Measurements from ENCODE around the gene DNAJC5. TPM values are rescaled to one million over a fixed set of nuclear protein-coding genes. Genes with fewer than 3 reads are reported as not detected.
"Not testable (repeated sequence)": the region's sequence is repeated elsewhere in the genome, so short reads cannot be mapped to it uniquely, and the experiment has no call there.

DNAJC5 gene
- total and polyA plus RNA-seq, 12 donors, result 19.5 to 52.2 (median 38.3) TPM

DNA sequence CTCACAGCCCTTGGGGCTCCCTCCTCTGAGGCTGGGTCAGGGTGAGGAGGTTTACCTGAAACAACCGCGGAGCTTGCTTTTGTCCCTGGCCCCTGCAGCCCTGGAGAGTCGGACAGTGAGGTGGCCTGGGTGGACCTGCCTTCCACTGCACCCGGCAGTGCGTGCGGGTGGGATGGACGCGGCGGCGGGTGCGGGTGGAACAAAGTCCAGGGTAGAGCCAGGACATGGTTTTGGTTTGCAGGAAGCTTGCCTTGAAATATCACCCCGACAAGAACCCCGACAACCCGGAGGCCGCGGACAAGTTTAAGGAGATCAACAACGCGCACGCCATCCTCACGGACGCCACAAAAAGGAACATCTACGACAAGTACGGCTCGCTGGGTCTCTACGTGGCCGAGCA lies 34.1 kb downstream of the DNAJC5 start:
- Histone ChIP-seq H3K4me1 (peaks cover 0 to 28% (median 4%) of the 10 kb centered on the region in 9 donors), H3K27ac (no peak overlapping the region), H3K27me3 (no peaks in the 10 kb centered on the region), H3K9me3 (no peaks in the 10 kb centered on the region), H3K4me3 (no peak overlapping the region), H3K36me3 (peaks cover 0 to 93% (median 46%) of the 10 kb centered on the region in 9 donors)
- intact Hi-C loops (cut with DNase I), result no loop called here
- TF ChIP-seq, protein P1, sequence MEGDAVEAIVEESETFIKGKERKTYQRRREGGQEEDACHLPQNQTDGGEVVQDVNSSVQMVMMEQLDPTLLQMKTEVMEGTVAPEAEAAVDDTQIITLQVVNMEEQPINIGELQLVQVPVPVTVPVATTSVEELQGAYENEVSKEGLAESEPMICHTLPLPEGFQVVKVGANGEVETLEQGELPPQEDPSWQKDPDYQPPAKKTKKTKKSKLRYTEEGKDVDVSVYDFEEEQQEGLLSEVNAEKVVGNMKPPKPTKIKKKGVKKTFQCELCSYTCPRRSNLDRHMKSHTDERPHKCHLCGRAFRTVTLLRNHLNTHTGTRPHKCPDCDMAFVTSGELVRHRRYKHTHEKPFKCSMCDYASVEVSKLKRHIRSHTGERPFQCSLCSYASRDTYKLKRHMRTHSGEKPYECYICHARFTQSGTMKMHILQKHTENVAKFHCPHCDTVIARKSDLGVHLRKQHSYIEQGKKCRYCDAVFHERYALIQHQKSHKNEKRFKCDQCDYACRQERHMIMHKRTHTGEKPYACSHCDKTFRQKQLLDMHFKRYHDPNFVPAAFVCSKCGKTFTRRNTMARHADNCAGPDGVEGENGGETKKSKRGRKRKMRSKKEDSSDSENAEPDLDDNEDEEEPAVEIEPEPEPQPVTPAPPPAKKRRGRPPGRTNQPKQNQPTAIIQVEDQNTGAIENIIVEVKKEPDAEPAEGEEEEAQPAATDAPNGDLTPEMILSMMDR (IDR thresholded peaks at IDR 0.05), result no peak
- ATAC-seq (no peak), DNase-seq (no peak)
- WGBS, 2 donors, result 97 to 98% methylated on average over 26 of the region's 26 CpGs

DNA sequence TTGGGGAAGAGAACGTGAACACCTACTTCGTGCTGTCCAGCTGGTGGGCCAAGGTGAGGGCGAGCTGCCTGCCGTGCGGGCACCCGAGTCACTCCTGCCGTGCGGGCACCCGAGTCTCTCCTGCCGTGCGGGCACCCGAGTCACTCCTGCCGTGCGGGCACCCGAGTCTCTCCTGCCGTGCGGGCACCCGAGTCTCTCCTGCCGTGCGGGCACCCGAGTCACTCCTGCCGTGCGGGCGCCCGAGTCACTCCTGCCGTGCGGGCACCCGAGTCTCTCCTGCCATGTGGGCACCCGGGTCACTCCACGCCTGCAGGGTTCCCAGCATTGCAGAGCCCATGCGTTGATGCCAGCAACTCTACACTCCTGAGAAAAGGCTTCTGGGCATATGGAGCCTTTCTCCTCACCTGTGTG lies 34.6 kb downstream of the DNAJC5 start:
- H3K27me3 ChIP-seq; DNase-seq; H3K27ac ChIP-seq; H3K9me3 ChIP-seq; intact Hi-C loops (cut with DNase I); H3K4me3 ChIP-seq; ATAC-seq: not testable (repeated sequence)
- H3K4me1 ChIP-seq, result peaks cover 0 to 25% (median 4%) of the 10 kb centered on the region in 9 donors
- peaks cover 0 to 96% (median 46%) of the 10 kb centered on the region in 9 donors for H3K36me3 ChIP-seq
- 96% methylated on average over 31 of the region's 31 CpGs for WGBS, 2 donors

DNA sequence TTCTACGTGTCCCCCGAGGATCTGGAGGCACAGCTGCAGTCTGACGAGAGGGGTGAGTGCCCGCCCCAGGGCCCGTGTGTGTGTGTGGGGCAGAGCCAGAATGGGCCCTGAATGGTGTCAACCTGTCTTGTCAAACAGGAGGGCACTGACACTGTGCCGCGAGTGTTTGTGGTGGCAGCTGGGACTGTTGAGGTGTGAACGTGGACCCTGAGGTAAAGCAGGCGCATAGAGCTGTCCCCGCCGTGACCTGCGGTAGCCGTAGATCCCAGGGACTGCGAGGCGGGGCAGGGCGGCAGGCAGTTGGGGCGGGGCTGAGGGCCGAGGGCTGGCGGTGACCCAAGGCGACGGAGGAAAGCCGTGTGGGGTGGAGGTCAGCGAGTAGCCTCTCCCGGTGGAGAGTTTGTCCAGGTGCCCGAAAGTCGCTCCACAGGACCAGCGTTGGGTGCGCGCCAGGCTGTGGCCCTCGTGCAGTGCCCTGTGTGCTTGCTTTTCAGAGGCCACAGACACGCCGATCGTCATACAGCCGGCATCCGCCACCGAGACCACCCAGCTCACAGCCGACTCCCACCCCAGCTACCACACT lies 36.1 kb downstream of the DNAJC5 start:
- intact Hi-C loops (cut with DNase I), result no loop called here
- no peaks in the 10 kb centered on the region for H3K27me3 ChIP-seq
- ATAC-seq, result peak; percentile 77 to 94 (median 92)
- peak overlapping the region in 7 of 10 donors; percentile 20 to 64 (median 50) for H3K27ac ChIP-seq
- no peak overlapping the region for H3K4me3 ChIP-seq
- H3K4me1 ChIP-seq, result peaks cover 0 to 19% (median 4%) of the 10 kb centered on the region in 9 donors
- DNase-seq, result peak; percentile 72 to 79
- TF ChIP-seq, protein P1 (IDR thresholded peaks at IDR 0.05), result no peak
- H3K9me3 ChIP-seq, result no peaks in the 10 kb centered on the region
- H3K36me3 ChIP-seq, result peaks cover 0 to 98% (median 53%) of the 10 kb centered on the region in 9 donors
- WGBS, 2 donors, result 41 to 70% methylated on average over 37 of the region's 37 CpGs

DNA sequence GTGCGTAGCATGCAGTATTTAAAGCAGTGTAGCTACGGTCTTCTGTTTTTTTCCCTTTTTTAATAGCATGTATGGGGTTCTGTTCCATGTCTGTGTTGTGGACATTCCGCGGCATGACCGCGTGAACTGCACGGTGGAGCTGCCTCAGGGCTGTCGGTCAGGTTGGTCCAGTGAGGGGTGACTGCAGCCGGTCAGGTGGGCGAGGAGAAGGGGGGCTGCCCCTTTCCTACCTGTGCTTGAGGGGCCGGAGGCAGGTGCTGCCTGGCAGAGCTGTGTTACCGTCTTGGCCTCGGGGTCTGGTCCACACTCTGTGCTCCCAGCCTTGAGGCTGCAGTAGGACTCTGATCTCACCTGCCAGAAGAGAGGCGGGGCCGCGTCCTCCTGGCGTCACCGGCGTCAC lies 36.8 kb downstream of the DNAJC5 start:
- Histone ChIP-seq H3K4me3 (no peak overlapping the region), H3K36me3 (peaks cover 0 to 98% (median 58%) of the 10 kb centered on the region in 9 donors), H3K27me3 (no peaks in the 10 kb centered on the region), H3K9me3 (no peaks in the 10 kb centered on the region), H3K27ac (peak overlapping the region in 4 of 10 donors; percentile 29 to 64 (median 55)), H3K4me1 (peaks cover 0 to 19% (median 4%) of the 10 kb centered on the region in 9 donors)
- DNase-seq (no peak), ATAC-seq (peak in 3 of 8 donors; percentile 1 to 6 (median 2))
- TF ChIP-seq, protein P1 (IDR thresholded peaks at IDR 0.05), result no peak
- WGBS, 2 donors, result 88 to 93% methylated on average over 19 of the region's 19 CpGs
- intact Hi-C loops (cut with DNase I), result no loop called here

DNA sequence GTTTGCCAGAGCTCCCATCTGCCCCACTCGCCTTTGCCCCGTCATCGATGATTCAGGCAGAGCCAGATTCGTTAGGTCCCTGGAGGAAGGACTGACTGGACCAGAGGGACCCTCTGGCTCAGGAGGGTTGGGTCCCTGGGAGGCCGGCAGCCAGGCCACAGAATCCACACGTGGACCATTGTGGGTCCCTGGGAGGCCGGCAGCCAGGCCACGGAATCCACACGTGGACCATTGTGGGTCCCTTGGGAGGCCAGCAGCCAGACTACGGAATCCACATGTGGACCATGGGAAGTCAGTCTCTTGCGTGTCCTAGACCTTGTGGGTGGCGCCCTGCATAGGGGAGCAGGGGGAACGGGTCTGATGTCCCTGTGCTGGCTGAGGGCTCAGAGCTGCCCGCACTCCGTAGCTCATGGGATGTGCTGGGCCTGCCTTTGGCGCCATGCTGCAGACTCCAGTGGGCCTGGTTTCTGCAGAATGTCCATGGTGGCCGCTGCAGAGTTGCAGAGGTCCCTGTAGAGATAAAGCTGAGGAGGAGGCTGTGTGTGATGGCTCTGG lies 37.8 kb downstream of the DNAJC5 start:
- H3K36me3 ChIP-seq, result peaks cover 0 to 96% (median 58%) of the 10 kb centered on the region in 9 donors

More for the DNA sequence above, 37.8 kb downstream of the DNAJC5 start:
- Histone ChIP-seq H3K27me3 (no peaks in the 10 kb centered on the region), H3K4me1 (peaks cover 0 to 19% (median 4%) of the 10 kb centered on the region in 9 donors), H3K27ac (no peak overlapping the region), H3K9me3 (no peaks in the 10 kb centered on the region), H3K4me3 (no peak overlapping the region)
- ATAC-seq, result no peak
- 89 to 95% methylated on average over 17 of the region's 17 CpGs for WGBS, 2 donors
- TF ChIP-seq, protein P1 (IDR thresholded peaks at IDR 0.05), result no peak
- intact Hi-C loops (cut with DNase I), result no loop called here
- no peak for DNase-seq

Measured in heart right ventricle (tissue), 16 donors.